ENCODE results near the gene CELSR1.

CELSR1 gene

GRCh38 chr22:46569055-46569847 lies 31.8 kb upstream of the CELSR1 start:
- H3K27me3 ChIP-seq (ENCODE audit: control insufficient read depth in 3 of 3, insufficient read depth in 3 of 3, low read depth in 1 of 3, low read length in 3 of 3), result peaks cover 0 to 4% (median 2%) of the 10 kb centered on the region in 3 experiments
- H4K91ac ChIP-seq (ENCODE audit: low read depth, low read length, poor library complexity), result no peak overlapping the region
- no peak overlapping the region for H3K14ac ChIP-seq (ENCODE audit: low read length)
- H3K23ac ChIP-seq (ENCODE audit: low read depth, low read length, poor library complexity), result peak overlapping the region; percentile 31
- no peaks in the 10 kb centered on the region for H3K36me3 ChIP-seq (replicated peaks in 1 of 2; ENCODE audit: control insufficient read depth in 2 of 2, insufficient read depth in 2 of 2, low read length in 2 of 2)
- H4K8ac ChIP-seq (ENCODE audit: low read depth, low read length), result no peak overlapping the region
- peaks cover 5 to 17% of the 10 kb centered on the region in 2 donors for H3K9me3 ChIP-seq (replicated peaks in 1 of 2; ENCODE audit: control insufficient read depth in 2 of 2, insufficient read depth in 1 of 2, low read depth in 1 of 2, low read length in 2 of 2)
- H2BK12ac ChIP-seq (ENCODE audit: low read length), result no peak overlapping the region
- peak overlapping the region; percentile 48 for H3K18ac ChIP-seq (ENCODE audit: low read length)
- H3K79me1 ChIP-seq (ENCODE audit: low read depth, low read length), result no peaks in the 10 kb centered on the region
- peak overlapping the region; percentile 40 for H2AFZ ChIP-seq (ENCODE audit: low read length)
- no peak overlapping the region for H2BK120ac ChIP-seq (ENCODE audit: low read depth, low read length)
- no peak overlapping the region for H2BK5ac ChIP-seq (ENCODE audit: low read length)
- no CpG with 5 or more reads among the region's 23 CpGs for whole genome bisulfite sequencing, 2 donors (ENCODE audit: extremely low coverage in 2 of 2, insufficient read length in 2 of 2, insufficient replicate concordance in 1 of 2)
- H3K4ac ChIP-seq (ENCODE audit: low read length), result no peak overlapping the region
- no peak overlapping the region for H3K4me3 ChIP-seq (ENCODE audit: low read length in 2 of 2)
- no peak for DNase-seq (ENCODE audit: low spot score)
- peaks cover under 1 to 3% of the 10 kb centered on the region in 2 donors for H3K4me1 ChIP-seq (ENCODE audit: control insufficient read depth in 2 of 2, insufficient read depth in 1 of 2, low read depth in 1 of 2, low read length in 2 of 2)
- no peak overlapping the region for H2BK15ac ChIP-seq (ENCODE audit: low read length)
- no peak overlapping the region for H3K27ac ChIP-seq (replicated peaks; ENCODE audit: low read length)
- H3K9ac ChIP-seq (ENCODE audit: low read depth, low read length, poor library complexity), result no peak overlapping the region
- peak overlapping the region; percentile 40 for H2AK5ac ChIP-seq (ENCODE audit: low read depth, low read length)
- H3K4me2 ChIP-seq (ENCODE audit: insufficient read depth, low read length, poor library complexity, severe bottlenecking), result no peak overlapping the region

GRCh38 chr22:46568102-46568809 lies 30.8 kb upstream of the CELSR1 start:
- no peak overlapping the region for H3K23ac ChIP-seq (ENCODE audit: low read depth, low read length, poor library complexity)
- H3K27me3 ChIP-seq (ENCODE audit: control insufficient read depth in 3 of 3, insufficient read depth in 3 of 3, low read depth in 1 of 3, low read length in 3 of 3), result peaks cover 0 to 2% (median 0%) of the 10 kb centered on the region in 3 experiments
- H2AK5ac ChIP-seq (ENCODE audit: low read depth, low read length), result no peak overlapping the region
- no peak overlapping the region for H4K8ac ChIP-seq (ENCODE audit: low read depth, low read length)
- H3K9me3 ChIP-seq (replicated peaks in 1 of 2; ENCODE audit: control insufficient read depth in 2 of 2, insufficient read depth in 1 of 2, low read depth in 1 of 2, low read length in 2 of 2), result peaks cover 5 to 17% of the 10 kb centered on the region in 2 donors
- no peak overlapping the region for H2AFZ ChIP-seq (ENCODE audit: low read length)
- no peak overlapping the region for H3K18ac ChIP-seq (ENCODE audit: low read length)
- H3K36me3 ChIP-seq (replicated peaks in 1 of 2; ENCODE audit: control insufficient read depth in 2 of 2, insufficient read depth in 2 of 2, low read length in 2 of 2), result no peaks in the 10 kb centered on the region
- H2BK5ac ChIP-seq (ENCODE audit: low read length), result no peak overlapping the region
- H3K9ac ChIP-seq (ENCODE audit: low read depth, low read length, poor library complexity), result no peak overlapping the region
- no peak overlapping the region for H2BK12ac ChIP-seq (ENCODE audit: low read length)
- H3K4me1 ChIP-seq (ENCODE audit: control insufficient read depth in 2 of 2, insufficient read depth in 1 of 2, low read depth in 1 of 2, low read length in 2 of 2), result peaks cover 10 to 12% of the 10 kb centered on the region in 2 donors
- no peak overlapping the region for H2BK120ac ChIP-seq (ENCODE audit: low read depth, low read length)
- no peak overlapping the region for H2BK15ac ChIP-seq (ENCODE audit: low read length)
- no peak overlapping the region for H4K91ac ChIP-seq (ENCODE audit: low read depth, low read length, poor library complexity)
- H3K14ac ChIP-seq (ENCODE audit: low read length), result peak overlapping the region; percentile 11
- H3K4ac ChIP-seq (ENCODE audit: low read length), result peak overlapping the region; percentile 53
- no CpG with 5 or more reads among the region's 7 CpGs for WGBS, 2 donors (ENCODE audit: extremely low coverage in 2 of 2, insufficient read length in 2 of 2, insufficient replicate concordance in 1 of 2)
- H3K27ac ChIP-seq (replicated peaks; ENCODE audit: low read length), result no peak overlapping the region
- no peak overlapping the region for H3K4me2 ChIP-seq (ENCODE audit: insufficient read depth, low read length, poor library complexity, severe bottlenecking)
- H3K79me1 ChIP-seq (ENCODE audit: low read depth, low read length), result peaks cover 1% of the 10 kb centered on the region
- peak overlapping the region in 1 of 2 donors; percentile 39 for H3K4me3 ChIP-seq (ENCODE audit: low read length in 2 of 2)
- DNase-seq (ENCODE audit: low spot score), result no peak

- Histone ChIP-seq H2BK5ac (ENCODE audit: low read length) (no peak overlapping the region), H2BK12ac (ENCODE audit: low read length) (no peak overlapping the region), H3K9ac (ENCODE audit: low read depth, low read length, poor library complexity) (no peak overlapping the region), H3K27me3 (ENCODE audit: control insufficient read depth in 3 of 3, insufficient read depth in 3 of 3, low read depth in 1 of 3, low read length in 3 of 3) (peaks cover 0 to 2% (median 0%) of the 10 kb centered on the region in 3 experiments), H3K4me2 (ENCODE audit: insufficient read depth, low read length, poor library complexity, severe bottlenecking) (no peak overlapping the region), H2AFZ (ENCODE audit: low read length) (no peak overlapping the region), H2BK15ac (ENCODE audit: low read length) (no peak overlapping the region), H3K18ac (ENCODE audit: low read length) (no peak overlapping the region), H3K23ac (ENCODE audit: low read depth, low read length, poor library complexity) (no peak overlapping the region), H4K8ac (ENCODE audit: low read depth, low read length) (no peak overlapping the region), H3K9me3 (replicated peaks in 1 of 2; ENCODE audit: control insufficient read depth in 2 of 2, insufficient read depth in 1 of 2, low read depth in 1 of 2, low read length in 2 of 2) (peaks cover 5 to 12% of the 10 kb centered on the region in 2 donors), H3K27ac (replicated peaks; ENCODE audit: low read length) (no peak overlapping the region), H2AK5ac (ENCODE audit: low read depth, low read length) (no peak overlapping the region), H3K14ac (ENCODE audit: low read length) (no peak overlapping the region), H2BK120ac (ENCODE audit: low read depth, low read length) (no peak overlapping the region), H4K91ac (ENCODE audit: low read depth, low read length, poor library complexity) (no peak overlapping the region), H3K4me1 (ENCODE audit: control insufficient read depth in 2 of 2, insufficient read depth in 1 of 2, low read depth in 1 of 2, low read length in 2 of 2) (peaks cover 10 to 12% of the 10 kb centered on the region in 2 donors), H3K4ac (ENCODE audit: low read length) (no peak overlapping the region), H3K4me3 (ENCODE audit: low read length in 2 of 2) (no peak overlapping the region), H3K36me3 (replicated peaks in 1 of 2; ENCODE audit: control insufficient read depth in 2 of 2, insufficient read depth in 2 of 2, low read length in 2 of 2) (no peaks in the 10 kb centered on the region), H3K79me1 (ENCODE audit: low read depth, low read length) (peaks cover 1% of the 10 kb centered on the region)
- DNase-seq (ENCODE audit: low spot score), result no peak
- no CpG with 5 or more reads among the region's 1 CpG for WGBS, 2 donors (ENCODE audit: extremely low coverage in 2 of 2, insufficient read length in 2 of 2, insufficient replicate concordance in 1 of 2)
Observed at GRCh38 chr22:46567471-46567870, 30.1 kb upstream of the CELSR1 start.

All from neuronal stem cell (in vitro differentiated cells).